ENCODE data around the gene GPR89A. TPM values are rescaled to one million over a fixed set of nuclear protein-coding genes. Genes with fewer than 3 reads are reported as not detected.

GPR89A gene
- total and polyA plus RNA-seq, 2 of the 8 experiments (the other 6 are each of a cell fraction or from before 2014, with no cell fraction given), result 26.8 to 46.6 TPM

DNA sequence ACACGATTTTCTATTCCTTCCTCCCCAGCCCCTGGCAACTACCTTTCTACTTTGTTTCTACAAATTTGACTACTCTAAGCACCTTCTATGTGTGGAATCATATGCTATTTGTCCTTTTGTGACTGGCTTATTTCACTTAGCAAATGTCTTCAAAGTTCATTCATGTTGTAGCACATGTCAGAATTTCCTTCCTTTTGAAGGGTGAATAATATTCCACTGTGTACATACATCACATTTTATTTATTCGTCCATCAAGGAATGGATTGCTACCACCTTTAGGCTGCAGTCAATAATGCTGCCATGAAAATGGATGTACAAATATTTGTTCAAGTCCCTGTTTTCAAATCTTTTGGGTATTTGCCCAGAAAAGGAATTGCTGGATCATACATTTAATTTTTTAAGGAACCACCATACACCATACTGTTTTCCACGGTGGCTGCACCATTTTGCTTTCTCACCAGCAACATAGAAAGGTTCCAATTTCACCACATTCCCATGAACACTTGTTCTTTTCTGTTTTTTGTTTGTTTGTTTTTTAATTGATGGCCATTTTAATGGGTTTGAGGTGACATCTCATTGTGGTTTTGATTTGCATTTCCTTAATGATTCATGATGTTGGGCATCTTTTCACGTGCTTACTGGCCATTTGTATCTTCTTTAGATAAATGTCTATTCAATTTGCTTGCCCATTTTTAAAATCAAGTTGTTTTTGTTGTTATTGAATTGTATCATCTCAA lies 102.7 kb downstream of the GPR89A start:
- H3K4me1 ChIP-seq (replicated peaks in 1 of 4; ENCODE audit: control insufficient read depth in 3 of 4, insufficient read depth in 4 of 4, low read length in 3 of 4), result peaks cover 0 to 10% (median 5%) of the 10 kb centered on the region in 4 experiments; a peak in 6 of 7 replicates
- H4K91ac ChIP-seq (replicated peaks; ENCODE audit: insufficient read length, low read length), result no peak overlapping the region
- H2AK5ac ChIP-seq (ENCODE audit: low read depth, low read length), result no peak overlapping the region
- no peak overlapping the region for H4K5ac ChIP-seq (ENCODE audit: insufficient read length, low read depth, low read length)
- no peak overlapping the region for H4K8ac ChIP-seq (ENCODE audit: extremely low read depth, insufficient read depth, low read length)
- H3K4me2 ChIP-seq (ENCODE audit: insufficient read depth in 1 of 2, low read depth in 2 of 2, low read length in 2 of 2), result no peak overlapping the region
- H3K4me3 ChIP-seq (ENCODE audit: extremely low read depth in 1 of 4, insufficient read depth in 2 of 4, low read depth in 3 of 4, low read length in 4 of 4), result no peak overlapping the region
- no peak overlapping the region for H3K4ac ChIP-seq (replicated peaks; ENCODE audit: insufficient read length, low read depth, low read length)
- no peak overlapping the region for H2AFZ ChIP-seq (ENCODE audit: low read length)
- no peak overlapping the region for H2BK120ac ChIP-seq (replicated peaks; ENCODE audit: low read depth, low read length)
- H3K79me2 ChIP-seq (ENCODE audit: control insufficient read depth in 1 of 2, insufficient read depth in 2 of 2, low read length in 2 of 2), result no peaks in the 10 kb centered on the region
- FAIRE-seq, result no peak
- no peaks in the 10 kb centered on the region for H3K36me3 ChIP-seq (ENCODE audit: control insufficient read depth in 2 of 4, insufficient read depth in 4 of 4, low read length in 3 of 4)
- no peaks in the 10 kb centered on the region for H4K20me1 ChIP-seq (replicated peaks in 1 of 2; ENCODE audit: control insufficient read depth in 1 of 2, insufficient read depth in 2 of 2, low read length in 2 of 2)
- H3K9me3 ChIP-seq (ENCODE audit: insufficient read depth in 2 of 2, low read depth in 1 of 2, low read length in 1 of 2), result no peaks in the 10 kb centered on the region
- ChIA-PET POLR2A (ENCODE audit: partially characterized antibody) (no interaction called here), CTCF (ENCODE audit: partially characterized antibody) (interaction anchor here (2.4 kb wide), 1 partner anchor 10 kb away, joined by 20 read pairs; no protein-coding TSS in a partner anchor)
- no peaks in the 10 kb centered on the region for H3K27me3 ChIP-seq (replicated peaks in 1 of 4; ENCODE audit: control insufficient read depth in 3 of 4, extremely low read depth in 1 of 4, insufficient read depth in 3 of 4, low read length in 3 of 4)
- no peak overlapping the region for H2BK5ac ChIP-seq (ENCODE audit: low read depth, low read length)
- DNase-seq (ENCODE audit: low read depth in 1 of 2, low spot score in 2 of 2), result no peak
- H2BK20ac ChIP-seq (ENCODE audit: low read length), result no peak overlapping the region
- no peak overlapping the region for H3K23ac ChIP-seq (ENCODE audit: insufficient read length)
- H3K27ac ChIP-seq (ENCODE audit: low read depth, low read length), result no peak overlapping the region
- H3K18ac ChIP-seq (ENCODE audit: extremely low read depth, low read length), result no peak overlapping the region
- no peak overlapping the region for H2BK15ac ChIP-seq (ENCODE audit: low read length)
- no peak overlapping the region for H3K14ac ChIP-seq (ENCODE audit: insufficient read length)
- H2BK12ac ChIP-seq (ENCODE audit: low read depth, low read length), result no peak overlapping the region
- H3K9ac ChIP-seq (replicated peaks in 1 of 4; ENCODE audit: extremely low read depth in 1 of 4, low read depth in 3 of 4, low read length in 3 of 4), result no peak overlapping the region
- H3K56ac ChIP-seq (replicated peaks; ENCODE audit: insufficient read length, low read depth, low read length), result no peak overlapping the region
- no peaks in the 10 kb centered on the region for H3K79me1 ChIP-seq (ENCODE audit: low read depth, low read length)
- no peaks in the 10 kb centered on the region for H3K23me2 ChIP-seq (ENCODE audit: low read depth, low read length)
- 86% methylated on average over 4 of the region's 4 CpGs; no CpG with 5 or more reads in 1 of the 2 experiments for WGBS, 2 experiments (ENCODE audit: extremely low coverage in 1 of 2, insufficient coverage in 1 of 2, insufficient read length in 1 of 2, insufficient replicate concordance in 2 of 2, low coverage in 1 of 2, low lambda C conversion rate in 2 of 2, missing lambda C conversion rate in 1 of 2)
- TF ChIP-seq RNF2 (IDR thresholded peaks at IDR 0.05; ENCODE audit: borderline replicate concordance, low read depth, low read length, missing control alignments, poor library complexity, severe bottlenecking), result no peak
- TF ChIP-seq HDAC6 (IDR thresholded peaks at IDR 0.05; ENCODE audit: low read depth, low read length), result no peak
- no peak for TF ChIP-seq POU5F1 (IDR thresholded peaks at IDR 0.05; ENCODE audit: low read depth, low read length)
- TF ChIP-seq EZH2 (IDR thresholded peaks at IDR 0.05; ENCODE audit: low read depth, low read length, severe bottlenecking), result no peak
- TF ChIP-seq EGR1 (IDR thresholded peaks at IDR 0.05; ENCODE audit: borderline replicate concordance, low read depth, low read length), result no peak
- no peak for TF ChIP-seq SIRT6 (IDR thresholded peaks at IDR 0.05; ENCODE audit: low read length)
- no peak for TF ChIP-seq SAP30 (IDR thresholded peaks at IDR 0.05; ENCODE audit: insufficient read depth, insufficient replicate concordance, low read length)
- no peak for TF ChIP-seq CBX5 (IDR thresholded peaks at IDR 0.05; ENCODE audit: low read depth, low read length)
- TF ChIP-seq RBBP5 (IDR thresholded peaks at IDR 0.05; ENCODE audit: borderline replicate concordance, low read depth, low read length), result no peak
- TF ChIP-seq NANOG (IDR thresholded peaks at IDR 0.05; ENCODE audit: insufficient read depth, low read depth, low read length, poor library complexity, severe bottlenecking), result no peak
- no peak for TF ChIP-seq MAX (IDR thresholded peaks at IDR 0.05)

Data from H1 (cell line).